IMR-90 (cell line): ENCODE measurements around the gene SEMA5A. TPM values are rescaled to one million over a fixed set of nuclear protein-coding genes. Genes with fewer than 3 reads are reported as not detected.

Experiments
- ATAC-seq: fragments of 200-7000 bp; cut with Tn5 transposase; 2 replicates; pipeline ENCODE4 v1.9.1; 2020; ENCODE audit warnings: low read depth, mild to moderate bottlenecking, moderate library complexity
- BruUV-seq: library from RNA; stranded (reverse); fragments of 400-500 nt; replicated peaks from 2 replicates; lab custom pipeline; 2021; lab: Mats Ljungman, UMichigan
- CTCF ChIA-PET: fragments of 300-600 bp; formaldehyde crosslinking; extraction: SDS; loops from one replicate; lab custom pipeline; 2021; ENCODE audit warnings: antibody characterized with exemption; lab: Yijun Ruan, JAX
- POLR2A ChIA-PET: fragments of 300-600 bp; sonication (Branson Sonifier 250); formaldehyde crosslinking; loops from one replicate; lab custom pipeline; 2022; ENCODE audit warnings: antibody characterized with exemption; ENCODE audit not compliant: unreplicated experiment; lab: Charles Lee
- DNase-seq: peaks from one replicate; pipeline ENCODE4 v3.0.0; 2013
- H2AFZ ChIP-seq: replicated peaks from 2 replicates; pipeline ENCODE3; 2013; ENCODE audit warnings: low read length, mild to moderate bottlenecking; ENCODE audit not compliant: poor library complexity
- H2AK5ac ChIP-seq: 2 replicates; pipeline ENCODE4 v1.6.1; 2013; ENCODE audit warnings: low read depth, low read length, inconsistent platforms
- H2AK9ac ChIP-seq: replicated peaks from 2 replicates; pipeline ENCODE3; 2013; ENCODE audit warnings: mild to moderate bottlenecking, low read depth, low read length, moderate library complexity; ENCODE audit not compliant: poor library complexity
- H2BK120ac ChIP-seq: 2 replicates; pipeline ENCODE4 v1.6.1; 2013; ENCODE audit warnings: low read depth, low read length, inconsistent platforms
- H2BK15ac ChIP-seq: 3 replicates; pipeline ENCODE4 v1.6.1; 2013; ENCODE audit warnings: low read depth, low read length, inconsistent platforms
- H2BK20ac ChIP-seq: 2 replicates; pipeline ENCODE4 v1.6.1; 2013; ENCODE audit warnings: low read depth, mild to moderate bottlenecking, inconsistent platforms, low read length, moderate library complexity
- H2BK5ac ChIP-seq: 2 replicates; pipeline ENCODE4 v1.6.1; 2013; ENCODE audit warnings: mild to moderate bottlenecking, low read depth, low read length, inconsistent platforms; ENCODE audit not compliant: poor library complexity, severe bottlenecking
- H3K14ac ChIP-seq: replicated peaks from 2 replicates; pipeline ENCODE4 v1.6.1; 2013; ENCODE audit warnings: low read depth, low read length, inconsistent platforms
- H3K18ac ChIP-seq: 2 replicates; pipeline ENCODE4 v1.6.1; 2013; ENCODE audit warnings: low read depth, low read length, control low read depth
- H3K23ac ChIP-seq: 2 replicates; pipeline ENCODE4 v1.6.1; 2013; ENCODE audit warnings: low read depth, low read length, inconsistent platforms
- H3K27ac ChIP-seq: 2 replicates; pipeline ENCODE4 v1.5.1; 2013; ENCODE audit warnings: mild to moderate bottlenecking, control low read depth, low read length; ENCODE audit not compliant: insufficient read depth
- H3K27me3 ChIP-seq: 2 replicates; pipeline ENCODE4 v1.6.1; 2013; ENCODE audit warnings: low read length; ENCODE audit not compliant: control insufficient read depth, insufficient read depth
- H3K36me3 ChIP-seq: 2 replicates; pipeline ENCODE4 v1.6.1; 2013; ENCODE audit warnings: low read length, mixed read lengths; ENCODE audit not compliant: control insufficient read depth, insufficient read depth
- H3K4ac ChIP-seq: 2 replicates; pipeline ENCODE4 v1.6.1; 2013; ENCODE audit warnings: low read depth, low read length, inconsistent platforms
- H3K4me1 ChIP-seq: 2 replicates; pipeline ENCODE4 v1.6.1; 2013; ENCODE audit warnings: low read length, mixed read lengths; ENCODE audit not compliant: control insufficient read depth, insufficient read depth
- H3K4me2 ChIP-seq: 2 replicates; pipeline ENCODE4 v1.6.1; 2013; ENCODE audit warnings: low read depth, mild to moderate bottlenecking, control low read depth, low read length, moderate library complexity
- H3K4me3 ChIP-seq: 2 replicates; pipeline ENCODE4 v1.5.1; 2013; ENCODE audit warnings: low read depth, mild to moderate bottlenecking, control low read depth, low read length, moderate library complexity; ENCODE audit not compliant: insufficient read depth
- H3K56ac ChIP-seq: 2 replicates; pipeline ENCODE4 v1.6.1; 2013; ENCODE audit warnings: low read length, inconsistent platforms; ENCODE audit not compliant: insufficient read depth; ENCODE audit errors: extremely low read depth
- H3K79me1 ChIP-seq, 2 experiments: 2 replicates each; pipeline ENCODE4 v1.6.1; 2013; ENCODE audit warnings: low read length in 2 of 2, inconsistent platforms in 1 of 2, low read depth in 1 of 2
- H3K9ac ChIP-seq: 2 replicates; pipeline ENCODE4 v1.6.1; 2013; ENCODE audit warnings: low read depth, low read length, control low read depth
- H3K9me1 ChIP-seq: 2 replicates; pipeline ENCODE4 v1.6.1; 2013; ENCODE audit warnings: low read length, inconsistent platforms; ENCODE audit not compliant: insufficient read depth
- H3K9me3 ChIP-seq: 2 replicates; pipeline ENCODE4 v1.6.1; 2013; ENCODE audit warnings: low read length; ENCODE audit not compliant: control insufficient read depth, insufficient read depth
- H4K20me1 ChIP-seq: 2 replicates; pipeline ENCODE4 v1.6.1; 2013; ENCODE audit warnings: low read length, inconsistent platforms; ENCODE audit not compliant: insufficient read depth
- H4K5ac ChIP-seq: 2 replicates; pipeline ENCODE4 v1.6.1; 2013; ENCODE audit warnings: mild to moderate bottlenecking, low read depth, low read length, control low read depth
- H4K8ac ChIP-seq, 2 experiments: 2 replicates each; pipeline ENCODE4 v1.6.1; 2013; ENCODE audit warnings: low read depth in 2 of 2, low read length in 2 of 2, control low read depth in 1 of 2, inconsistent platforms in 1 of 2
- H4K91ac ChIP-seq: 2 replicates; pipeline ENCODE4 v1.6.1; 2013; ENCODE audit warnings: low read depth, low read length, inconsistent platforms; ENCODE audit not compliant: insufficient read depth
- BHLHE40 ChIP-seq: fragments of 150-350 bp; IDR thresholded peaks from 2 replicates; pipeline ENCODE4 v1.6.1; 2016; ENCODE audit warnings: mild to moderate bottlenecking, low read depth, low read length
- CEBPB ChIP-seq: IDR thresholded peaks from 2 replicates; pipeline ENCODE4 v1.6.1; 2012; ENCODE audit warnings: low read depth, low read length, improper control_type of control experiment
- CTCF ChIP-seq: conservative IDR thresholded peaks from 2 replicates; pipeline ENCODE4 v1.5.1; 2012; ENCODE audit warnings: mild to moderate bottlenecking, low read depth, low read length, improper control_type of control experiment
- NFE2L2 ChIP-seq: fragments of 150-350 bp; IDR thresholded peaks from 2 replicates; pipeline ENCODE4 v1.6.1; 2016; ENCODE audit warnings: low read depth, mild to moderate bottlenecking, low read length
- POLR2A ChIP-seq: IDR thresholded peaks from 2 replicates; pipeline ENCODE4 v1.6.1; 2012; ENCODE audit warnings: mild to moderate bottlenecking, low read depth, low read length
- RCOR1 ChIP-seq: IDR thresholded peaks from 2 replicates; pipeline ENCODE4 v1.6.1; 2012; ENCODE audit warnings: mild to moderate bottlenecking, low read length, improper control_type of control experiment; ENCODE audit not compliant: insufficient replicate concordance
- WGBS, 2 experiments: methylation state at CpG; one replicate each; pipeline versions ENCODE4 v1.1.5 to v1.1.7; 2013; ENCODE audit warnings: missing lambda C conversion rate in 2 of 2; ENCODE audit not compliant: insufficient read length in 1 of 2; ENCODE audit errors: extremely low coverage in 2 of 2; 5-methylcytosine and 5-hydroxymethylcytosine counted together
- dilution Hi-C: fragments of 300-500 bp; cut with HindIII; formaldehyde crosslinking; loops from one replicate; pipeline ENCODE4 v1.14.3; 2018; ENCODE audit warnings: low sequenced_read_pairs; ENCODE audit not compliant: unreplicated experiment
- in situ Hi-C: fragments of 300-500 bp; cut with MboI; formaldehyde crosslinking; loops from 3 replicates; pipeline ENCODE4 v1.14.3; 2019; ENCODE audit warnings: low sequenced_read_pairs, inconsistent platforms, mixed read lengths
- intact Hi-C: fragments of 100-400 bp; cut with micrococcal nuclease; formaldehyde crosslinking; loops from 2 replicates; pipeline ENCODE4 v1.10.0; 2022
- polyA plus RNA-seq, 3 experiments: library from polyadenylated mRNA; depleted of rRNA; stranded (reverse); fragments of >200 nt; gene quantifications; 2 replicates each; pipeline ENCODE4 v1.2.3, GENCODE V29; 2012; ENCODE audit warnings: low replicate concordance in 1 of 3
- total RNA-seq: library from RNA; depleted of rRNA; stranded (reverse); fragments of >200 nt; gene quantifications from 2 replicates; pipeline ENCODE4 v1.2.3, GENCODE V29; 2012

The SEMA5A gene
- total and polyA plus RNA-seq, 2 of the 4 experiments (the other 2 are of a cell fraction): 8.2 to 9.9 TPM

GRCh38 chr5:9380109-9380508, 165.8 kb downstream of the SEMA5A start:
- H3K27me3 ChIP-seq: no peaks in the 10 kb centered on the region
- WGBS, 2 experiments: no CpG with 5 or more reads among the region's 7 CpGs
- H3K18ac ChIP-seq: no peak overlapping the region
- no peak overlapping the region for H4K5ac ChIP-seq
- no peak overlapping the region for H2BK5ac ChIP-seq
- intact Hi-C loops (no loop called here), dilution Hi-C loops (no loop called here), in situ Hi-C loops (no loop called here)
- no peaks in the 10 kb centered on the region for H3K9me3 ChIP-seq
- ChIA-PET POLR2A (no interaction called here), CTCF (no interaction called here)
- H3K4ac ChIP-seq: no peak overlapping the region
- no peak overlapping the region for H3K27ac ChIP-seq
- no TSS peak for BruUV-seq
- H4K20me1 ChIP-seq: no peaks in the 10 kb centered on the region; the same call in 1 of the 2 replicates
- H4K91ac ChIP-seq: no peak overlapping the region
- no peak overlapping the region for H3K23ac ChIP-seq
- TF ChIP-seq BHLHE40 (no peak), RCOR1 (no peak), NFE2L2 (no peak), CEBPB (peak; percentile 43; the same call in 1 of the 2 replicates), POLR2A (no peak), CTCF (no peak)
- no peak overlapping the region for H3K14ac ChIP-seq
- no peak overlapping the region for H3K4me2 ChIP-seq
- 0 out of 2 replicates have a peak, but pooled peaks cover 13% of the 10 kb centered on the region for H3K9me1 ChIP-seq
- H2AK9ac ChIP-seq: no peak overlapping the region
- no peak overlapping the region for H3K9ac ChIP-seq
- no peak overlapping the region for H4K8ac ChIP-seq
- no peaks in the 10 kb centered on the region for H3K36me3 ChIP-seq
- no peak overlapping the region for H2AK5ac ChIP-seq
- peaks cover 2% of the 10 kb centered on the region for H3K4me1 ChIP-seq
- H2BK15ac ChIP-seq: no peak overlapping the region
- no peak overlapping the region for H2AFZ ChIP-seq
- no peak overlapping the region for H2BK120ac ChIP-seq
- H3K79me1 ChIP-seq: peaks cover 23 to 43% of the 10 kb centered on the region in 2 experiments; a peak in 3 of 4 replicates
- peak; percentile 16 for DNase-seq
- H2BK20ac ChIP-seq: no peak overlapping the region
- no peak overlapping the region for H3K4me3 ChIP-seq
- no peak for ATAC-seq
- no peak overlapping the region for H3K56ac ChIP-seq
